ENCODE data around the gene KCNJ1. TPM values are rescaled to one million over a fixed set of nuclear protein-coding genes. Genes with fewer than 3 reads are reported as not detected.

Gene KCNJ1
- polyA plus RNA-seq, 1 of the 3 experiments (the other 2 are of a cell fraction) = not detected

GRCh38 chr11:128911701-128912100, 44.6 kb upstream of the KCNJ1 start (continued):
- TF ChIP-seq PBX3 (IDR thresholded peaks at IDR 0.05) = no peak
- no peak for TF ChIP-seq RXRA (IDR thresholded peaks at IDR 0.05; ENCODE audit: borderline replicate concordance, low read depth)
- no peak for TF ChIP-seq EP300 (IDR thresholded peaks at IDR 0.05; ENCODE audit: borderline replicate concordance in 1 of 2, low read depth in 1 of 2, low read length in 1 of 2)
- no peak for TF ChIP-seq TCF12 (IDR thresholded peaks at IDR 0.05)
- TF ChIP-seq FOXM1 (IDR thresholded peaks at IDR 0.05; ENCODE audit: low read depth) = no peak
- TF ChIP-seq CTCF (IDR thresholded peaks at IDR 0.05) = no peak
- no peak for TF ChIP-seq TAF1 (IDR thresholded peaks at IDR 0.05; ENCODE audit: borderline replicate concordance, low read depth, low read length)
- TF ChIP-seq TEAD4 (IDR thresholded peaks at IDR 0.05; ENCODE audit: borderline replicate concordance, insufficient read depth) = no peak
- TF ChIP-seq YY1 (IDR thresholded peaks at IDR 0.05; ENCODE audit: low read depth) = no peak
- no peak for TF ChIP-seq ELF1 (IDR thresholded peaks at IDR 0.05)

DNA sequence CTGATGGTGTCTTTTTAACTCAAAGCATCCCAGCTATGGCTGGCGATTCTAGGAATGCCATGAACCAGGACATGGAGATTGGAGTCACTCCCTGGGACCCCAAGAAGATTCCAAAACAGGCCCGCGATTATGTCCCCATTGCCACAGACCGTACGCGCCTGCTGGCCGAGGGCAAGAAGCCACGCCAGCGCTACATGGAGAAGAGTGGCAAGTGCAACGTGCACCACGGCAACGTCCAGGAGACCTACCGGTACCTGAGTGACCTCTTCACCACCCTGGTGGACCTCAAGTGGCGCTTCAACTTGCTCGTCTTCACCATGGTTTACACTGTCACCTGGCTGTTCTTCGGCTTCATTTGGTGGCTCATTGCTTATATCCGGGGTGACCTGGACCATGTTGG, 44.1 kb upstream of the KCNJ1 start:
- no peaks in the 10 kb centered on the region for H4K20me1 ChIP-seq (ENCODE audit: insufficient read depth)
- H3K4me3 ChIP-seq (ENCODE audit: low read depth in 2 of 2, low read length in 1 of 2) = no peak overlapping the region
- no peak for DNase-seq
- no peaks in the 10 kb centered on the region for H3K36me3 ChIP-seq (replicated peaks in 1 of 2; ENCODE audit: control insufficient read depth in 1 of 2, insufficient read depth in 2 of 2, low read length in 1 of 2)
- no peaks in the 10 kb centered on the region; the same call in 1 of the 2 replicates for H3K27me3 ChIP-seq (ENCODE audit: insufficient read depth)
- 92% methylated on average over 17 of the region's 17 CpGs for WGBS (ENCODE audit: low lambda C conversion rate)
- no peaks in the 10 kb centered on the region for H3F3A ChIP-seq (replicated peaks; ENCODE audit: insufficient read depth)
- no peak overlapping the region for H3K27ac ChIP-seq (ENCODE audit: low read depth in 2 of 2, low read length in 1 of 2)
- H3K9me2 ChIP-seq = no peaks in the 10 kb centered on the region
- ChIA-PET CTCF (interaction anchor here (1.5 to 13.6 kb wide), 4 partner anchors 13 to 45 kb away, joined by 3 to 201 read pairs (median 48); partner anchors contain the start of gene KCNJ5), POLR2A (no interaction called here)
- no peak overlapping the region for H2AFZ ChIP-seq (ENCODE audit: low read depth)
- peaks cover 5 to 18% of the 10 kb centered on the region in 2 experiments; a peak in 2 of 4 replicates for H3K4me1 ChIP-seq (ENCODE audit: control insufficient read depth in 1 of 2, insufficient read depth in 2 of 2, low read depth in 1 of 2, low read length in 1 of 2)
- no peak overlapping the region for H3K4me2 ChIP-seq
- H3K9me3 ChIP-seq = no peaks in the 10 kb centered on the region
- no peaks in the 10 kb centered on the region for H3K79me2 ChIP-seq (ENCODE audit: insufficient read depth)
- H3K9ac ChIP-seq = no peak overlapping the region
- TF ChIP-seq RXRA (IDR thresholded peaks at IDR 0.05; ENCODE audit: borderline replicate concordance, low read depth) (no peak), SIN3A (IDR thresholded peaks at IDR 0.05; ENCODE audit: borderline replicate concordance, low read depth, low read length) (no peak), REST (IDR thresholded peaks at IDR 0.05; ENCODE audit: low read depth, low read length) (no peak), RFX5 (IDR thresholded peaks at IDR 0.05; ENCODE audit: low read length) (no peak), FOXM1 (IDR thresholded peaks at IDR 0.05; ENCODE audit: low read depth) (no peak), JUND (IDR thresholded peaks at IDR 0.05) (no peak), EP300 (IDR thresholded peaks at IDR 0.05; ENCODE audit: borderline replicate concordance in 1 of 2, low read depth in 1 of 2, low read length in 1 of 2) (no peak), ZBTB33 (IDR thresholded peaks at IDR 0.05; ENCODE audit: borderline replicate concordance, low read depth) (no peak), TCF12 (IDR thresholded peaks at IDR 0.05) (no peak), MAX (IDR thresholded peaks at IDR 0.05; ENCODE audit: low read depth) (no peak), RCOR1 (IDR thresholded peaks at IDR 0.05; ENCODE audit: low read length) (no peak), FOSL2 (IDR thresholded peaks at IDR 0.05; ENCODE audit: borderline replicate concordance, low read depth) (no peak), NRF1 (IDR thresholded peaks at IDR 0.05; ENCODE audit: low read depth, low read length) (no peak), RAD21 (IDR thresholded peaks at IDR 0.05; ENCODE audit: low read length) (no peak)
- TF ChIP-seq, protein P1, sequence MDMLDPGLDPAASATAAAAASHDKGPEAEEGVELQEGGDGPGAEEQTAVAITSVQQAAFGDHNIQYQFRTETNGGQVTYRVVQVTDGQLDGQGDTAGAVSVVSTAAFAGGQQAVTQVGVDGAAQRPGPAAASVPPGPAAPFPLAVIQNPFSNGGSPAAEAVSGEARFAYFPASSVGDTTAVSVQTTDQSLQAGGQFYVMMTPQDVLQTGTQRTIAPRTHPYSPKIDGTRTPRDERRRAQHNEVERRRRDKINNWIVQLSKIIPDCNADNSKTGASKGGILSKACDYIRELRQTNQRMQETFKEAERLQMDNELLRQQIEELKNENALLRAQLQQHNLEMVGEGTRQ (IDR thresholded peaks at IDR 0.05; ENCODE audit: borderline replicate concordance, low read depth, low read length) = no peak
- TF ChIP-seq, protein P2, sequence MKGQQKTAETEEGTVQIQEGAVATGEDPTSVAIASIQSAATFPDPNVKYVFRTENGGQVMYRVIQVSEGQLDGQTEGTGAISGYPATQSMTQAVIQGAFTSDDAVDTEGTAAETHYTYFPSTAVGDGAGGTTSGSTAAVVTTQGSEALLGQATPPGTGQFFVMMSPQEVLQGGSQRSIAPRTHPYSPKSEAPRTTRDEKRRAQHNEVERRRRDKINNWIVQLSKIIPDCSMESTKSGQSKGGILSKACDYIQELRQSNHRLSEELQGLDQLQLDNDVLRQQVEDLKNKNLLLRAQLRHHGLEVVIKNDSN (IDR thresholded peaks at IDR 0.05; ENCODE audit: borderline replicate concordance, low read depth) = no peak
